ENCODE results near the gene RUNX1. TPM values are rescaled to one million over a fixed set of nuclear protein-coding genes. Genes with fewer than 3 reads are reported as not detected.
A peak's percentile ranks its signal among the peaks of the same experiment; 100 is the strongest.
"Not testable (repeated sequence)": the region's sequence is repeated elsewhere in the genome, so short reads cannot be mapped to it uniquely, and the experiment has no call there.

RUNX1 gene
- total RNA-seq, 2 experiments from 2014 or later, result 52.0 to 54.0 TPM

- not testable (repeated sequence) for H3K9me3 Mint-ChIP-seq, H3K27me3 Mint-ChIP-seq, H3K4me3 Mint-ChIP-seq, DNase-seq, H3K27ac Mint-ChIP-seq
- CTCF ChIA-PET, result interaction anchor here (0.7 kb wide), 1 partner anchor 33 kb away, joined by 4 read pairs; no protein-coding TSS in a partner anchor
- Mint-ChIP-seq H3K36me3 (ENCODE audit: low read depth) (peaks cover 62% of the 10 kb centered on the region), H3K4me1 (peaks cover 58% of the 10 kb centered on the region)
- POLR2A ChIA-PET, result interaction anchor here (0.7 kb wide), 1 partner anchor 14 kb away, joined by 5 read pairs; no protein-coding TSS in a partner anchor
These were observed 244.5 kb downstream of the RUNX1 start for GRCh38 chr21:34804584-34804983.

GRCh38 chr21:34803782-34804370, 245.2 kb downstream of the RUNX1 start:
- Mint-ChIP-seq H3K4me1 (peaks cover 51% of the 10 kb centered on the region), H3K9me3 (peaks cover 5% of the 10 kb centered on the region), H3K4me3 (no peak overlapping the region), H3K27ac (no peak overlapping the region), H3K36me3 (ENCODE audit: low read depth) (peaks cover 60% of the 10 kb centered on the region), H3K27me3 (no peaks in the 10 kb centered on the region)
- POLR2A ChIA-PET, result no interaction called here
- CTCF ChIA-PET, result interaction anchor here (0.8 to 1.1 kb wide), 2 partner anchors 33 to 37 kb away, joined by 3 read pairs; no protein-coding TSS in a partner anchor
- DNase-seq, result no peak

DNA sequence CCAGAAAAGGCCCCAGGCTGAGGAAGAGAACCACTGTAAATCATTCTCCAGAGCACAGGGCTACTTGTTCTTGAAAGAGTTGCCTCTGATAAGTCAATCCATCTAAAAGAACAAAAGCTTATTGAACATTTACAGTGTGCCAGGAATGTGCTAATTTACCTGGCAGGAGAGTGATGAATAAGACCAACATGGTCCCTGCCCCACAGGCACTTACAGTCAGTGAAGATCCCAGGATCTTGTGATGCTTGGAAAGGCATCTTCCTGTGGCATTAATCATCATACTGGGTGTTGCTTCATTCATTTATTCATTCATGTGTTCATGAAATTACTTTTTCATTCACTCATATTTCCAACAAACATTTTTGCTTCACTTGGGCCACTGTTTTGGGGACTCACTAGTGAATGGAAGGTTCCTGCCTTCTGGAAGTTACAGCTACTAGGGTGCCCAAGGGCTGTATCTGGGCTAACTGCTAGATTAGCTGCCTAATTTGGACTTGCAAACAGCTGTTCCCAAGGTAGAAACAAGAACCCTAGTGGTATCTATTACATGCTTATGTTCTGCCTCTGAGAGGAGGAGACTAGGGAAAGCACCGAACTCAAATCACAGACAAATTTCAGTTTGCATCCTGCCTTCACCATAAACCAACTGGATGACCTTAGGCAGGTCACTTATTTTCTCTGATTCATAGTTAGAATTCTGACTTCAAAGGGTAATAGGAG, 246.8 kb downstream of the RUNX1 start:
- POLR2A ChIA-PET, result no interaction called here
- H3K9me3 Mint-ChIP-seq, result peaks cover 5% of the 10 kb centered on the region
- peaks cover 36% of the 10 kb centered on the region for H3K4me1 Mint-ChIP-seq
- no peak overlapping the region for H3K4me3 Mint-ChIP-seq
- no peak for DNase-seq
- CTCF ChIA-PET, result no interaction called here
- no peak overlapping the region for H3K27ac Mint-ChIP-seq
- H3K36me3 Mint-ChIP-seq (ENCODE audit: low read depth), result peaks cover 61% of the 10 kb centered on the region
- no peaks in the 10 kb centered on the region for H3K27me3 Mint-ChIP-seq

DNA sequence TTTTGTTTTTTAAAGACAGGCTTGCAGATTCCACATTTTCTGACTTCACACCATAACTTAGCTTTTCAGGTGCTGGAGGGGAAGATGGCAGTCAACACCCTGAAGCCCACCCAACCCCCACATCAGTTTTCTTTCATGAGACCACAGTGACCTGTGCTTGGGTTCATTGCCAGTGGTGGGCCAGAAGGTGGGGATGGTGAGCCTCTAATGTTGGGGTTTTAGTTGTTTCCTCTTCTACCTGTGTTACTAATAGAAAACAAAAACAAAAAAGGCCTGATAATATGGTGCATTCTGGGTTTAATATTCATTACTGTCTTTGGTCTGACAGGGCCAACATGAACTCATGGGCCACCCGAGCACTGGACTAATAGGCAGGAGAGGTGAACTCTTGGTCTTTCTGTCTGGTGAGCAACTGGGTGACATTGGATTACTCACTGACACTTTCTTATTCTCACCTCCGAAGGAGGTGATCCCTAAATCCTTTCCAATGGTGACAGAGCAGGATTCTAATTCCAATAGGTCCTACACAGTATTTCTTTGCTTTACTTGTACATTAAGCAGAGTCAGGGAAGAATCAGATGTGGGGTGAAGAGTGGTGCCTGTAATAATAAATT, 247.5 kb downstream of the RUNX1 start:
- H3K4me3 Mint-ChIP-seq, result no peak overlapping the region
- CTCF ChIA-PET, result no interaction called here

GRCh38 chr21:34800797-34801518, 248.1 kb downstream of the RUNX1 start:
- no peak for DNase-seq
- no peak overlapping the region for H3K4me3 Mint-ChIP-seq
- peaks cover 56% of the 10 kb centered on the region for H3K36me3 Mint-ChIP-seq (ENCODE audit: low read depth)
- H3K9me3 Mint-ChIP-seq, result no peaks in the 10 kb centered on the region
- H3K27me3 Mint-ChIP-seq, result no peaks in the 10 kb centered on the region
- H3K4me1 Mint-ChIP-seq, result peaks cover 24% of the 10 kb centered on the region
- ChIA-PET POLR2A (no interaction called here), CTCF (no interaction called here)
- H3K27ac Mint-ChIP-seq, result no peak overlapping the region

More for the DNA sequence above, 247.5 kb downstream of the RUNX1 start:
- Mint-ChIP-seq H3K36me3 (ENCODE audit: low read depth) (peaks cover 59% of the 10 kb centered on the region), H3K27ac (no peak overlapping the region), H3K9me3 (peaks cover 3% of the 10 kb centered on the region), H3K27me3 (no peaks in the 10 kb centered on the region), H3K4me1 (peaks cover 29% of the 10 kb centered on the region)
- peak; percentile 21 for DNase-seq
- POLR2A ChIA-PET, result no interaction called here

DNA sequence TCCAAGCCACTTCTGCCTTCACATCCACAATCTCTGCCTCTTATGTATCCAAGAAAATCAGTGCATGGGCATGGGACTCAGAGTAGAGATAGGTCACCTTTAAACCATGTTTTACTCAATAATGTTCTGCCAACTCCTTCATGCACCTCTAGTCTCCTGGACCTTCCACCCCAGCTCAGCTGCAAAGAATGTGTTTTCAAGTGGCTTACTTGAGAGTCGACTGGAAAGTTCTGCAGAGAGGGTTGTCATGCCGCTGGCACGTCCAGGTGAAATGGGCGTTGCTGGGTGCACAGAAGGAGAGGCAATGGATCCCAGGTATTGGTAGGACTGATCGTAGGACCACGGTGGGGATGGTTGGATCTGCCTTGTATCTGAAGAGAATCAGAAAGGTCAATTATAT, 250.0 kb downstream of the RUNX1 start:
- no peak overlapping the region for H3K4me3 Mint-ChIP-seq
- DNase-seq, result no peak
- peak overlapping the region; percentile 0 for H3K27ac Mint-ChIP-seq
- H3K9me3 Mint-ChIP-seq, result no peaks in the 10 kb centered on the region
- peaks cover 54% of the 10 kb centered on the region for H3K36me3 Mint-ChIP-seq (ENCODE audit: low read depth)
- POLR2A ChIA-PET, result no interaction called here
- H3K27me3 Mint-ChIP-seq, result no peaks in the 10 kb centered on the region
- CTCF ChIA-PET, result no interaction called here
- peaks cover 9% of the 10 kb centered on the region for H3K4me1 Mint-ChIP-seq

DNA sequence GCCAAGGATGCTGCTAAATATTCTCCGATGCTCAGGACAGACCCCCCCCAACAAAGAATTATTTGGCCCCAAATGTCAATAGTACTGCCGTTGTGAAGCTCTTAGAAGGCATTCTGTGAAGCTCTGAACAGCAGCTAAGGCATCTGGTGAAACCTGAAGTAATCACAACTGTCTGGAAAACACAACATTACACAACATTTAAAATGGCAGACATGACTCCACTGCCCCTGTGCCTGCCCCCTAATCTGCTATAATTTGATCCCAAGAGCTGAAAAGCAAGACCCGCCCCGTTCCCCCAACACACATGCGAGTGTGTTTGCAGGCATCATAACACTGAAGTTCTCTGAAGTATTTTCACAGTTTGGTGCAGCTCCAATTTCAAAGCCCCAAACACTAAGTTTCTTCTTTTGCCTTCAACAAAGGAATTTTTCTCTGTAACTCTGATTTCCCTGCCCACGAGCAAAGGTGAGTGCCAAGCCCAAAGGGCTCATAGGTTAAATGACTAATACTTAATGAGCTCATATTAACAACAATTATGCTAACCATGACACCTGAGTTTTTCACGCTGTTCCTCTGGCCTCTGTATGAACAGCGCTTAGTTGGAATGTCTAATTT, 251.1 kb downstream of the RUNX1 start:
- Mint-ChIP-seq H3K27me3 (no peaks in the 10 kb centered on the region), H3K36me3 (ENCODE audit: low read depth) (peaks cover 49% of the 10 kb centered on the region), H3K4me3 (no peak overlapping the region), H3K9me3 (no peaks in the 10 kb centered on the region), H3K27ac (no peak overlapping the region), H3K4me1 (peaks cover 7% of the 10 kb centered on the region)
- CTCF ChIA-PET, result no interaction called here
- no peak for DNase-seq
- POLR2A ChIA-PET, result no interaction called here

GRCh38 chr21:34797201-34797525, 251.9 kb downstream of the RUNX1 start:
- CTCF ChIA-PET, result interaction anchor here (0.6 to 1.5 kb wide), 3 partner anchors 18 to 1083 kb away, joined by 4 read pairs; no protein-coding TSS in a partner anchor
- no peak for DNase-seq
- H3K4me1 Mint-ChIP-seq, result peaks cover 5% of the 10 kb centered on the region
- H3K27me3 Mint-ChIP-seq, result no peaks in the 10 kb centered on the region
- H3K27ac Mint-ChIP-seq, result no peak overlapping the region
- no peak overlapping the region for H3K4me3 Mint-ChIP-seq
- H3K36me3 Mint-ChIP-seq (ENCODE audit: low read depth), result peaks cover 52% of the 10 kb centered on the region
- no peaks in the 10 kb centered on the region for H3K9me3 Mint-ChIP-seq
- POLR2A ChIA-PET, result no interaction called here

DNA sequence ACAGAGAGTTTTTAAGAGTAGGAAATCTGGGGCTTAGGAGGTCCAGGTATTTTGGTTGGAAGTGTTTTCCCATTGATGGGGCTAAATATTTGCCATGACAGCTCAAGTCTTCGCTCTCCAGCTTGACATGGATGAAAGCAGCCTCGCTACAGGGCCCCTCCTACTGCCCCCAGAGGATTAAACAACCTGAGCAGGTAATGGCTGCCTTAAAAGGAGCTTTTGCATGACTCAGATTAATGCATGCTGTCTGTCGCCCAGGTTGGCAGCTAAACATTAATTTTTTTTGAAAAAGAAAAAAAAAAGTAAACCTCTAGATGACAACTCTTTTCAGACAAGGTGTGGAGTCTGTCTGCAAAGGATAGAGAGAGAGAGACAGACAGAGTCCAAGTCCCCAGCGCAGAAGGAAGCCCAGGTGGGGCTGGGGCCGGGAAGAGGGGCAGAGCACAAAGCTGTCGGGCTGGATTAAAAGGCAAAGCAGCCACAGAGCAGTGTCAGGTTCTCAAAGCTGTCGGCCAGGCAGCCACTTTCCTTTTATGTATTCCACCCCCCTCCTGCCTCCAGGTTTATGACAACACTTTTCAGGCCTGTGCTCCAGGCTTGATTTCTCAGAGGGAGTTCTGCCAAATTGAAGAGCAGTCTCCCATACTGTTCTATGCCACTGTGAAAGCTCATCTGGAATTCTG, 252.4 kb downstream of the RUNX1 start:
- no peak for DNase-seq
- Mint-ChIP-seq H3K27ac (no peak overlapping the region), H3K4me3 (no peak overlapping the region), H3K4me1 (peaks cover 1% of the 10 kb centered on the region), H3K36me3 (ENCODE audit: low read depth) (peaks cover 50% of the 10 kb centered on the region), H3K9me3 (no peaks in the 10 kb centered on the region), H3K27me3 (no peaks in the 10 kb centered on the region)
- POLR2A ChIA-PET, result no interaction called here
- CTCF ChIA-PET, result interaction anchor here (0.6 to 1.7 kb wide), 6 partner anchors 17 to 1083 kb away, joined by 3 to 4 read pairs (median 4); no protein-coding TSS in a partner anchor

DNA sequence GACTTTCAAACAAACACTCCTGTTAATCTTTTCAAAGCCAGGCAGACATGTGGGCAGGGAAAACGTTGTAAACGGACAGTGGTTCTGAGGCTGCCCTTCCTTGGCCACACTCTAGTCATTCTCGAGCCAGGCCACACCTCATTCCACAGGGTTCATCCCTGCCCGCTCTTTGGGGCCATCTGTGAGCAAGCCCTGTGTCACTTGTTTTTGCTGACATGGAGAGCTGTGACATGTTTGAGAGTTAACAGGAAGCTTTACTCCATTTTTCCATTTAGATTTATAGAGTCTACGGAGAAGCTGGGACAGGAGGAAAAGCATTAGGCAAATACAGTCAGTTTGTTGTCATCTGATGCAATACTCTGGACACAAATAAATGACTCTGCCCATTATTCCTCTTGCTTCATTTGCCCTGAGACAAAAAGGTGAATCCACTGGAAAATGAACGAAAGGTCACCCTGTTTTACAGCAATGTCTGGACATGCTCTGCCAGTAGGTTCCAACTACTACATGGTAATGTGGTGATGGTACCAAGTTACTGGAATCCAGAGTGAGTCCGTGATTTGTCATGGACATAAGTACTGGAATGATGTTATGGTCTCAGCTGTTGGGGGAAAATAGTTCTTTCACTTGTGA, 253.4 kb downstream of the RUNX1 start:
- H3K27me3 Mint-ChIP-seq, result no peaks in the 10 kb centered on the region
- no peaks in the 10 kb centered on the region for H3K4me1 Mint-ChIP-seq
- POLR2A ChIA-PET, result no interaction called here
- no peak for DNase-seq
- no peak overlapping the region for H3K27ac Mint-ChIP-seq
- no peak overlapping the region for H3K4me3 Mint-ChIP-seq
- CTCF ChIA-PET, result interaction anchor here (1.5 to 1.7 kb wide), 2 partner anchors 46 to 50 kb away, joined by 3 to 4 read pairs; no protein-coding TSS in a partner anchor
- H3K9me3 Mint-ChIP-seq, result no peaks in the 10 kb centered on the region
- peaks cover 48% of the 10 kb centered on the region for H3K36me3 Mint-ChIP-seq (ENCODE audit: low read depth)

DNA sequence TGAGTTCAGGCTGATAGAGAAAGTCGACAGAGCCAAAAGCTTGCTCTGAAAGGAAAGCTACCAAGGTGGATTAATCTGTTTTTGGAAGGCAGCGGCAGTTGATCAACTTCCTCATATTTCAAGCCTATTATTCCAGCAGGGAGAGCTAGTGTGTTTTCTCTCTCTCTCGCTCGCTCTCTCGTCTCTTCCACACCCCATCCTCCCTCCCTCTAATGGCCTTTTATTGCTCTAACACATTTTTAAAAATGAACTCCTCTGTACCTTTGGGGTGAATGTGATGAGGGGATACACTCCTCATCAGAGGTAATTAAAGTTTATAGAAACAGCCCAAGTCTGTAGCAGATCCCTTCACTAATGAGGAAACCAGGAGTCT, 253.9 kb downstream of the RUNX1 start:
- Mint-ChIP-seq H3K27ac (no peak overlapping the region), H3K4me1 (no peaks in the 10 kb centered on the region), H3K9me3 (no peaks in the 10 kb centered on the region), H3K4me3 (no peak overlapping the region), H3K27me3 (no peaks in the 10 kb centered on the region), H3K36me3 (ENCODE audit: low read depth) (peaks cover 47% of the 10 kb centered on the region)
- no peak for DNase-seq
- ChIA-PET CTCF (interaction anchor here (1.7 kb wide), 1 partner anchor 46 kb away, joined by 3 read pairs; no protein-coding TSS in a partner anchor), POLR2A (no interaction called here)

GRCh38 chr21:34794686-34795085, 254.4 kb downstream of the RUNX1 start:
- Mint-ChIP-seq H3K36me3 (ENCODE audit: low read depth) (peaks cover 42% of the 10 kb centered on the region), H3K9me3 (no peaks in the 10 kb centered on the region), H3K27ac (no peak overlapping the region), H3K4me3 (no peak overlapping the region), H3K4me1 (no peaks in the 10 kb centered on the region), H3K27me3 (no peaks in the 10 kb centered on the region)
- no peak for DNase-seq
- ChIA-PET POLR2A (no interaction called here), CTCF (interaction anchor here (1.7 kb wide), 1 partner anchor 47 kb away, joined by 3 read pairs; no protein-coding TSS in a partner anchor)

All from activated CD4-positive, alpha-beta T cell treated with anti-CD3 and anti-CD28 coated beads, Interleukin-2, amount 10 ng/mL, durations not matched to agents 7 days and 5 days (primary cell).